Panc1 (cell line): Measurements from ENCODE around the gene IL17RE. TPM values are rescaled to one million over a fixed set of nuclear protein-coding genes. Genes with fewer than 3 reads are reported as not detected.

Source experiments
- ATAC-seq: fragments of 200-7000 bp; cut with Tn5 transposase; 2 replicates; pipeline ENCODE4 v1.9.1; 2020; ENCODE audit warnings: mild to moderate bottlenecking, moderate library complexity
- BruUV-seq: library from RNA; stranded (reverse); fragments of 400-500 nt; replicated peaks from 2 replicates; lab custom pipeline; 2021; lab: Mats Ljungman, UMichigan
- CTCF ChIA-PET: fragments of 300-600 bp; sonication (Branson Sonifier 250); formaldehyde crosslinking; loops from one replicate; lab custom pipeline; 2022; ENCODE audit warnings: antibody characterized with exemption; lab: Charles Lee
- POLR2A ChIA-PET: fragments of 300-600 bp; sonication (Branson Sonifier 250); formaldehyde crosslinking; loops from one replicate; lab custom pipeline; 2022; ENCODE audit warnings: antibody characterized with exemption; lab: Charles Lee
- DNase-seq: peaks from one replicate; pipeline ENCODE4 v3.0.0-alpha.2; 2010; ENCODE audit warnings: low read depth, low spot score
- H3K27ac ChIP-seq: 2 replicates; pipeline ENCODE4 v1.5.1; 2011; ENCODE audit warnings: mild to moderate bottlenecking, low read length, inconsistent platforms
- H3K27me3 ChIP-seq: fragments of 200-500 bp; sonication (Bioruptor generic); 2 replicates; pipeline ENCODE4 v1.6.0; 2014; ENCODE audit warnings: low read length, inconsistent platforms; ENCODE audit not compliant: control insufficient read depth, insufficient read depth
- H3K36me3 ChIP-seq: fragments of 200-500 bp; sonication (Bioruptor generic); 2 replicates; pipeline ENCODE4 v1.5.1; 2014; ENCODE audit warnings: inconsistent platforms, mild to moderate bottlenecking, low read length, moderate library complexity; ENCODE audit not compliant: control insufficient read depth, insufficient read depth
- H3K4me1 ChIP-seq: 2 replicates; pipeline ENCODE4 v1.5.1; 2011; ENCODE audit warnings: inconsistent platforms, mild to moderate bottlenecking, low read length, moderate library complexity; ENCODE audit not compliant: control insufficient read depth, insufficient read depth
- H3K4me3 ChIP-seq, 2 experiments: 2 replicates each; pipeline ENCODE4 v1.5.1; 2011 to 2012; ENCODE audit warnings: low read depth in 2 of 2, low read length in 2 of 2, mild to moderate bottlenecking in 2 of 2, inconsistent platforms in 1 of 2, moderate library complexity in 1 of 2
- H3K9me3 ChIP-seq: fragments of 200-500 bp; sonication (Bioruptor generic); 2 replicates; pipeline ENCODE4 v1.5.1; 2014; ENCODE audit warnings: low read depth, mild to moderate bottlenecking, inconsistent platforms, low read length, moderate library complexity; ENCODE audit not compliant: control insufficient read depth, insufficient read depth
- POLR2AphosphoS5 ChIP-seq: IDR thresholded peaks from 2 replicates; pipeline ENCODE4 v1.6.1; 2012; ENCODE audit warnings: mild to moderate bottlenecking, low read depth, low read length, moderate library complexity
- SIN3A ChIP-seq: IDR thresholded peaks from 2 replicates; pipeline ENCODE4 v1.6.1; 2012; ENCODE audit warnings: low read depth, mild to moderate bottlenecking, low read length, moderate library complexity, borderline replicate concordance; ENCODE audit not compliant: insufficient read depth
- TCF7L2 ChIP-seq: IDR thresholded peaks from 2 replicates; pipeline ENCODE4 v1.6.1; 2011; ENCODE audit warnings: mild to moderate bottlenecking, low read depth, low read length, inconsistent platforms
- in situ Hi-C: cut with HindIII; loops from 2 replicates; pipeline ENCODE4 v1.10.0; 2016; ENCODE audit warnings: low sequenced_read_pairs, low pct_unique_long_range_greater_than_20kb
- intact Hi-C: fragments of 100-400 bp; cut with micrococcal nuclease; formaldehyde crosslinking; loops from one replicate; pipeline ENCODE4 v1.10.0; 2022; ENCODE audit not compliant: unreplicated experiment
- total RNA-seq: library from RNA; stranded (reverse); gene quantifications from one replicate; pipeline ENCODE4 v1.2.1, GENCODE V29; 2021; ENCODE audit not compliant: unreplicated experiment
- TF ChIP-seq, protein P1 (sequence below), 2 experiments: IDR thresholded peaks; 2 replicates each; pipeline ENCODE4 v1.6.1; 2011 to 2012; ENCODE audit warnings: low read depth in 2 of 2, control low read depth in 1 of 2, low read length in 1 of 2, mild to moderate bottlenecking in 1 of 2, moderate library complexity in 1 of 2; ENCODE audit not compliant: insufficient read depth in 1 of 2
- TF ChIP-seq, protein P2 (sequence below): fragments of 450-650 bp; IDR thresholded peaks from 2 replicates; pipeline ENCODE4 v1.5.1; 2017; ENCODE audit warnings: mild to moderate bottlenecking

The IL17RE gene
- total RNA-seq, 1 experiment from 2014 or later, result 1.1 TPM

DNA sequence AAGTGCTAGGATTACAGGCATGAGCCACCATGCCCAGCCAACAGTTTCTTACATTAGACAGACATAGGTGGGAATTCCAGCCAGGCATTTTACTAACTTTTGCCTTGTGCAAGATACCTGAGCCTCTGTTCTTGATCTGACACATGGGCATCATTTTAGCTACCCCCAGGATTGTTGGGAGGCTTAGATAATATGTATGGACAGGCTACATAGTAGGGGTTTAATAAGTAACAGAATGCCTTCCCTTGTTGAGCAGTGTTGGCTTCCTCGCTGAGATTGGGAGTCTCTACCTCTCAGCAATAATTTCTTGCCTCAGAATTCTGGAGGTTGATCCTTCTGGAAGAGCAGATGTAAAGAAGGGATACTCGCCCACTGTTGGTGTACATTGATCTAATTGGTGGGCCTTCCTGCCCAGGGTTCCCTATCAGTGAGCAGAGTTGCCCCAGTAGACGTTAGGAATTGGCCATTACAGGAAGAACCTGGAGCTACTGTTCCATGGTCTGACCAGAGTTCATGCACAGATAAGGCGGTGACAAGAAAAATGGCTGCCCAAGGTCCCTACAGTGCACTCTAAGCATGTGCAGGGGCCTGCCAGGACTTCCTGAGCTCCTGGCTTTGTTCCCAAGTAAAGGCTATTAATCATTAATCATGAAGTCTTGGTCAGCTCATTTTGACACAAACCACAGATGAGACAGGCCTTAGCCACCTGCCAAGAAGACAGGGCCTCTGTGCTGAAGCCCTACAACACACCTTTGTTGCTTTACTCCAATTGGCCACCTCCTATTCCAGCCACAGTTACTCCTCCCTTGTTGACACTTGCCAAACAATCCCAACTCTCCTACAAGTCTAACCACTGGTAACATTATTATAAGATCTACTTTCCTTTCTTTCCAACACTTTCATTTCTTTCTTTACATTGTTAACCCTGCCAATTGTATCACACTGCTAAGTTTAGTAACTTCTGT lies 5.0 kb upstream of the IL17RE start:
- H3K9me3 ChIP-seq, result no peaks in the 10 kb centered on the region
- in situ Hi-C loops (no loop called here), intact Hi-C loops (no loop called here)
- ChIA-PET CTCF (interaction anchor here (0.5 to 0.6 kb wide), 2 partner anchors 35 to 174 kb away, joined by 4 to 7 read pairs; no protein-coding TSS in a partner anchor), POLR2A (no interaction called here)
- peaks cover 6% of the 10 kb centered on the region for H3K4me1 ChIP-seq
- peaks cover 3% of the 10 kb centered on the region; the same call in 1 of the 2 replicates for H3K36me3 ChIP-seq
- DNase-seq (no peak), ATAC-seq (no peak)
- BruUV-seq, result no TSS peak
- no peaks in the 10 kb centered on the region for H3K27me3 ChIP-seq
- no peak overlapping the region for H3K4me3 ChIP-seq
- H3K27ac ChIP-seq, result no peak overlapping the region
- no peak for TF ChIP-seq SIN3A
- TF ChIP-seq POLR2AphosphoS5, result no peak
- no peak for TF ChIP-seq TCF7L2
- TF ChIP-seq, protein P1, sequence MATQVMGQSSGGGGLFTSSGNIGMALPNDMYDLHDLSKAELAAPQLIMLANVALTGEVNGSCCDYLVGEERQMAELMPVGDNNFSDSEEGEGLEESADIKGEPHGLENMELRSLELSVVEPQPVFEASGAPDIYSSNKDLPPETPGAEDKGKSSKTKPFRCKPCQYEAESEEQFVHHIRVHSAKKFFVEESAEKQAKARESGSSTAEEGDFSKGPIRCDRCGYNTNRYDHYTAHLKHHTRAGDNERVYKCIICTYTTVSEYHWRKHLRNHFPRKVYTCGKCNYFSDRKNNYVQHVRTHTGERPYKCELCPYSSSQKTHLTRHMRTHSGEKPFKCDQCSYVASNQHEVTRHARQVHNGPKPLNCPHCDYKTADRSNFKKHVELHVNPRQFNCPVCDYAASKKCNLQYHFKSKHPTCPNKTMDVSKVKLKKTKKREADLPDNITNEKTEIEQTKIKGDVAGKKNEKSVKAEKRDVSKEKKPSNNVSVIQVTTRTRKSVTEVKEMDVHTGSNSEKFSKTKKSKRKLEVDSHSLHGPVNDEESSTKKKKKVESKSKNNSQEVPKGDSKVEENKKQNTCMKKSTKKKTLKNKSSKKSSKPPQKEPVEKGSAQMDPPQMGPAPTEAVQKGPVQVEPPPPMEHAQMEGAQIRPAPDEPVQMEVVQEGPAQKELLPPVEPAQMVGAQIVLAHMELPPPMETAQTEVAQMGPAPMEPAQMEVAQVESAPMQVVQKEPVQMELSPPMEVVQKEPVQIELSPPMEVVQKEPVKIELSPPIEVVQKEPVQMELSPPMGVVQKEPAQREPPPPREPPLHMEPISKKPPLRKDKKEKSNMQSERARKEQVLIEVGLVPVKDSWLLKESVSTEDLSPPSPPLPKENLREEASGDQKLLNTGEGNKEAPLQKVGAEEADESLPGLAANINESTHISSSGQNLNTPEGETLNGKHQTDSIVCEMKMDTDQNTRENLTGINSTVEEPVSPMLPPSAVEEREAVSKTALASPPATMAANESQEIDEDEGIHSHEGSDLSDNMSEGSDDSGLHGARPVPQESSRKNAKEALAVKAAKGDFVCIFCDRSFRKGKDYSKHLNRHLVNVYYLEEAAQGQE (IDR thresholded peaks at IDR 0.05; ENCODE audit: insufficient read depth in 1 of 2, low read depth in 2 of 2, low read length in 1 of 2), result no peak
- TF ChIP-seq, protein P2, sequence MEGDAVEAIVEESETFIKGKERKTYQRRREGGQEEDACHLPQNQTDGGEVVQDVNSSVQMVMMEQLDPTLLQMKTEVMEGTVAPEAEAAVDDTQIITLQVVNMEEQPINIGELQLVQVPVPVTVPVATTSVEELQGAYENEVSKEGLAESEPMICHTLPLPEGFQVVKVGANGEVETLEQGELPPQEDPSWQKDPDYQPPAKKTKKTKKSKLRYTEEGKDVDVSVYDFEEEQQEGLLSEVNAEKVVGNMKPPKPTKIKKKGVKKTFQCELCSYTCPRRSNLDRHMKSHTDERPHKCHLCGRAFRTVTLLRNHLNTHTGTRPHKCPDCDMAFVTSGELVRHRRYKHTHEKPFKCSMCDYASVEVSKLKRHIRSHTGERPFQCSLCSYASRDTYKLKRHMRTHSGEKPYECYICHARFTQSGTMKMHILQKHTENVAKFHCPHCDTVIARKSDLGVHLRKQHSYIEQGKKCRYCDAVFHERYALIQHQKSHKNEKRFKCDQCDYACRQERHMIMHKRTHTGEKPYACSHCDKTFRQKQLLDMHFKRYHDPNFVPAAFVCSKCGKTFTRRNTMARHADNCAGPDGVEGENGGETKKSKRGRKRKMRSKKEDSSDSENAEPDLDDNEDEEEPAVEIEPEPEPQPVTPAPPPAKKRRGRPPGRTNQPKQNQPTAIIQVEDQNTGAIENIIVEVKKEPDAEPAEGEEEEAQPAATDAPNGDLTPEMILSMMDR, result no peak

DNA sequence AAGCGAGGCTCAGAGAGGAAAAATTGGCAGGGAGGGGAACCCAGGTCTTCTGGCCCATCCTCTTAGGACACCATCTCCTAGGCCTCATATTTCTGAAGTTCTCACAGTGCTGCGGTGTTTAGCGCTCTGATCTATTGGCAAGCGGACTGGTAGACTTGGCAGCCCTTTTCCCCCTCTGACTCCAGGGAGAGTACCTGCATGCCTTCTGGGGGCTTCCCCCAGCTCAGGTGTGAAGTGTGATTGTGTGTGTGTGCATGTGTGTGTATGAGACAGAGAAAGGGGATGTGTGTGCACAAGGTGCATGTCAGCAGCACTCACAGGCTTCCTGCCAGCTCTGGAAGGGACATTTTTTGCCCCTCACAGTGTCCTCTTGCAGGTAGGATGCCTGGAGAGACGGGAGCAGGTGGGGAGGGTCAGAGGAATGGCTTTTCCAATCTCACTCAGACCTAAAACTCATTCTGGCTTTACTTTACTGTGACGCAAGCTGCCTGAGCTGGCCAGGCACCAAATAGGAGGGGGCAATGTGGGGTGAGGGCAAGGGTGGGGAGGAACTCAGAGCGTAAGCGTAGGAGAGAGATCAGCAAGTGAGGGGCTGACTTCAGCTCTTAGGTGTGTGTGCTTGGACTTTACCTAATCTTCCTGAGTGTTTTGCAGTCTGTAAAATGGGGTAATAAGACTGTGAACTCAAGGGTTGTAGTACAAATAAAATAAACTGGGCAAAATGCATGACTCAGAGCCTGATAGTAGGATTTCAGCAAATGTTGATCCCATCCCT lies 4.0 kb upstream of the IL17RE start:
- Histone ChIP-seq H3K9me3 (no peaks in the 10 kb centered on the region), H3K4me1 (peaks cover 7% of the 10 kb centered on the region), H3K36me3 (no peaks in the 10 kb centered on the region), H3K27ac (no peak overlapping the region), H3K4me3 (no peak overlapping the region), H3K27me3 (no peaks in the 10 kb centered on the region)
- ATAC-seq (no peak), DNase-seq (no peak)
- no TSS peak for BruUV-seq
- TF ChIP-seq SIN3A (no peak), POLR2AphosphoS5 (no peak), TCF7L2 (no peak)
- TF ChIP-seq, protein P1 (IDR thresholded peaks at IDR 0.05; ENCODE audit: insufficient read depth in 1 of 2, low read depth in 2 of 2, low read length in 1 of 2), result no peak
- TF ChIP-seq, protein P2, result no peak
- ChIA-PET POLR2A (no interaction called here), CTCF (interaction anchor here (0.5 kb wide), 1 partner anchor 175 kb away, joined by 4 read pairs; no protein-coding TSS in a partner anchor)
- in situ Hi-C loops, result no loop called here
- intact Hi-C loops, result no loop called here
